Naive thymus-derived CD8-positive, alpha-beta T cell (primary cell): ENCODE measurements around the gene SSH3. TPM values are rescaled to one million over a fixed set of nuclear protein-coding genes. Genes with fewer than 3 reads are reported as not detected.
A peak's percentile ranks its signal among the peaks of the same experiment; 100 is the strongest.

Experiments
- ATAC-seq, 2 donors: fragments of 150-1000 bp; cut with Tn5 transposase in 1 of 2; sonication (Bioruptor Pico), chemical (Tn5 transposase) in 1 of 2; 1 replicate in 1 of 2; 2 replicates in 1 of 2; pipeline ENCODE4 v1.10.0; 2021; ENCODE audit warnings: mild to moderate bottlenecking in 2 of 2, moderate library complexity in 2 of 2
- POLR2A ChIA-PET: fragments of 350-600 bp; sonication (Branson Sonifier 250); formaldehyde crosslinking; loops from one replicate; lab custom pipeline; 2021; ENCODE audit warnings: antibody characterized with exemption; lab: Charles Lee
- DNase-seq, 10 donors: peaks; one replicate each; pipeline versions ENCODE4 v3.0.0 to v3.0.0-alpha.2; 2020 to 2022
- H3K27ac Mint-ChIP-seq, 10 donors: one replicate each; pipeline ENCODE4 v1.8.0; 2020 to 2022; ENCODE audit warnings: mild to moderate bottlenecking in 10 of 10, mixed read lengths in 10 of 10, moderate library complexity in 4 of 10, inconsistent platforms in 1 of 10
- H3K27me3 Mint-ChIP-seq, 5 donors: one replicate each; pipeline ENCODE4 v1.8.0; 2021 to 2022; ENCODE audit warnings: mixed read lengths in 5 of 5
- H3K36me3 Mint-ChIP-seq, 3 donors: one replicate each; pipeline ENCODE4 v1.8.0; 2020 to 2022; ENCODE audit warnings: mixed read lengths in 3 of 3, mild to moderate bottlenecking in 2 of 3, inconsistent platforms in 1 of 3
- H3K4me1 Mint-ChIP-seq, 4 donors: one replicate each; pipeline ENCODE4 v1.8.0; 2021 to 2022; ENCODE audit warnings: mixed read lengths in 4 of 4
- H3K4me3 Mint-ChIP-seq, 10 donors: one replicate each; pipeline ENCODE4 v1.8.0; 2020 to 2022; ENCODE audit warnings: mild to moderate bottlenecking in 10 of 10, mixed read lengths in 10 of 10, moderate library complexity in 6 of 10, inconsistent platforms in 1 of 10
- H3K9me3 Mint-ChIP-seq, 9 donors: one replicate each; pipeline ENCODE4 v1.8.0; 2020 to 2022; ENCODE audit warnings: mixed read lengths in 9 of 9, mild to moderate bottlenecking in 3 of 9, inconsistent platforms in 1 of 9, moderate library complexity in 1 of 9
- polyA plus RNA-seq, 3 donors: library from polyadenylated mRNA; unstranded; fragments of 300-500 nt; fragmentation: Illumina TruSeq; gene quantifications; one replicate each; pipeline ENCODE4 v1.2.3, GENCODE V29; 2021
- total RNA-seq, 8 experiments: library from RNA in 2 of 8; stranded (reverse) in 2 of 8; gene quantifications; one replicate each; pipeline ENCODE4 v1.2.3 and lab custom pipeline; 2021 to 2026

The SSH3 gene
- total and polyA plus RNA-seq, 5 experiments from 2014 or later = 1.7 to 25.3 (median 4.5) TPM

GRCh38 chr11:67276781-67277230 is 26.5 kb upstream of the SSH3 start:
- Mint-ChIP-seq H3K9me3 (no peaks in the 10 kb centered on the region), H3K4me3 (peak overlapping the region; percentile 74 to 98 (median 86)), H3K4me1 (peaks cover 26 to 86% (median 79%) of the 10 kb centered on the region in 4 donors), H3K27me3 (no peaks in the 10 kb centered on the region), H3K27ac (peak overlapping the region; percentile 90 to 100 (median 98)), H3K36me3 (peaks cover 0 to 50% (median 7%) of the 10 kb centered on the region in 3 donors)
- ATAC-seq = peak in 1 of 2 donors; percentile 30
- POLR2A ChIA-PET = interaction anchor here (1.0 to 49.2 kb wide), 11 partner anchors 2 to 207 kb away, joined by 3 to 2293 read pairs (median 13); partner anchors contain the start of genes AIP, ANKRD13D, GRK2 and POLD4
- peak in 3 of 10 donors; percentile 42 to 71 (median 45) for DNase-seq

DNA sequence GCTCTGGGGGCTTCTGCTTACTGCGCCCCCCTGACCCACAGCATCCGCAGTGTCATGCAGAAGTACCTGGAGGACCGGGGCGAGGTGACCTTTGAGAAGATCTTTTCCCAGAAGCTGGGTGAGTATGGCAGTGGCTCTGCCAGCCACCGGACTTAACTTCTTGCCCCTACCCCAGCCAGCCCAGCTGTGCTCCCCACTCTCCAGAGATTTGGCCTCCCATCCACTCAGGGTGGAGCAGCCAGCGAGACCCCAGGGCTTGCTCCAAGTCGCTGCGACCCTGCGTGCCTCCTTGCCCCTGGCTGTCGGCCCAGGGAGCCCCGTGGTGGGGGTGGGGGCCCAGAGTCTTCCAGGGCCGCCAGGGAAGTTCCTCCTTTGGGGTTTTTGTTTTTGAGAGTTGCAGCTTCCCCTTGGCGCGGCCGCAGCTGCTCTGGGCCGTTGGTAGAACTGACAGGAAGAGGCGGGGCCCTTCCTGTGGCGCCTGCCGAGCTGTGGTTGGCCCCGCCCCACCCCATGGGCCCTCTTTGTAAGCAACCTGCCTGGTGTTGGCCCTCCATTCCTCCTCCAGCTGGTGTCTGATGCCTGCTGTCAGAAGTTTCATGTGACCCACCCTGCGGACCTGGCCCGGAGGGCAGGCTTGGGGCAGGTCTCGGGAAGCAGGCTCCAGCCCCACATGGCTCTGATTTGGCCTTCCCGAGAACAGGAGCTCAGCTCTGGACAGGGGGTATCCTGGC is 25.9 kb upstream of the SSH3 start:
- ATAC-seq = peak; percentile 89 to 96
- no peaks in the 10 kb centered on the region for H3K9me3 Mint-ChIP-seq
- POLR2A ChIA-PET = interaction anchor here (0.8 to 49.2 kb wide), 16 partner anchors 1 to 207 kb away, joined by 3 to 2293 read pairs (median 8); partner anchors contain the start of genes AIP, ANKRD13D, GRK2 and POLD4
- H3K27ac Mint-ChIP-seq = peak overlapping the region; percentile 90 to 100 (median 98)
- H3K36me3 Mint-ChIP-seq = peaks cover 0 to 55% (median 10%) of the 10 kb centered on the region in 3 donors
- no peaks in the 10 kb centered on the region for H3K27me3 Mint-ChIP-seq
- peaks cover 28 to 83% (median 78%) of the 10 kb centered on the region in 4 donors for H3K4me1 Mint-ChIP-seq
- H3K4me3 Mint-ChIP-seq = peak overlapping the region; percentile 74 to 98 (median 86)
- peak; percentile 84 to 95 (median 90) for DNase-seq

DNA sequence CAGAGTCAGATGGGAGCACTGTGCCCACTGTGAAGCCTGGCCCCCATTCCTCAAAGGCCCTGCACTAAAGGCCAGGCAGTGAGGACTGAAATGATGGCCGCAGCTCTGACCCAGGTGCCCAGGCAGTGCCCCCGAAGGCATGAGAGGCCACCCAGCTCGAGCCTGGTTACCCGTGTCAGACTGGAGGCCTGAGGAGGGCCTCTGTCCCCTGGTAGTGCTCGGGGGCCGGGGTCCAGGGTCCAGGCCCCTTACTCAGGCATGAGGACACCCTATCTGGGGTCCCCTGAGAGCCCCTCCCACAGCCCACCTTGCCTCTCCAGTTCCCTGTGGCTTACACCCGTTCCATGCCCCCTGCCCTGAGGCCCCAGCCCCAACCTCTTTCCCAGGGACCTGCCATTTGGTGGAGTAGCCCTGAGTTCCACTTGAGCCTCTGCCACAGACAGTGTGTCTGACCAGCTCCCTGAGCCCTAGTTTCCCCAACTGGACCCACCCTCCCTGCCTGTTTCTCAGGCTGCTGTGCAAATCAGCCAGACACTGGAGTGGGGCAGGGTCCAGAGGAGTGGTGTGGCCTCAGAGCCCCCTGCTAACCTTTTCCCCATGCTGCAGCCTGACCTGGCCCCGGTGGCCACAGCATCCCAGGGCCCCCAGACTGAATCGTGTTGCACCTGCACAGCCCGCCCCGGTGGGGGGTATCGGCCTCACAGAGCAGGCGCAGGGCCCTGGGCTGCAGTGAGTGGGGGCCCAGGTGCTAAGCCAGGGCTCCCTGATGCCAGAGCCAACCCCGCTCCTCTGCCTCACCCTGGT is 25.0 kb upstream of the SSH3 start:
- Mint-ChIP-seq H3K9me3 (no peaks in the 10 kb centered on the region), H3K4me1 (peaks cover 30 to 80% (median 74%) of the 10 kb centered on the region in 4 donors), H3K27me3 (no peaks in the 10 kb centered on the region), H3K4me3 (peak overlapping the region; percentile 74 to 98 (median 86)), H3K36me3 (peaks cover 0 to 63% (median 14%) of the 10 kb centered on the region in 3 donors), H3K27ac (peak overlapping the region; percentile 91 to 100 (median 98))
- ATAC-seq = no peak
- DNase-seq = peak in 2 of 10 donors; percentile 5 to 59
- POLR2A ChIA-PET = interaction anchor here (0.9 to 49.2 kb wide), 15 partner anchors 0 to 206 kb away, joined by 3 to 2293 read pairs (median 10); partner anchors contain the start of genes AIP, ANKRD13D, GRK2 and POLD4

DNA sequence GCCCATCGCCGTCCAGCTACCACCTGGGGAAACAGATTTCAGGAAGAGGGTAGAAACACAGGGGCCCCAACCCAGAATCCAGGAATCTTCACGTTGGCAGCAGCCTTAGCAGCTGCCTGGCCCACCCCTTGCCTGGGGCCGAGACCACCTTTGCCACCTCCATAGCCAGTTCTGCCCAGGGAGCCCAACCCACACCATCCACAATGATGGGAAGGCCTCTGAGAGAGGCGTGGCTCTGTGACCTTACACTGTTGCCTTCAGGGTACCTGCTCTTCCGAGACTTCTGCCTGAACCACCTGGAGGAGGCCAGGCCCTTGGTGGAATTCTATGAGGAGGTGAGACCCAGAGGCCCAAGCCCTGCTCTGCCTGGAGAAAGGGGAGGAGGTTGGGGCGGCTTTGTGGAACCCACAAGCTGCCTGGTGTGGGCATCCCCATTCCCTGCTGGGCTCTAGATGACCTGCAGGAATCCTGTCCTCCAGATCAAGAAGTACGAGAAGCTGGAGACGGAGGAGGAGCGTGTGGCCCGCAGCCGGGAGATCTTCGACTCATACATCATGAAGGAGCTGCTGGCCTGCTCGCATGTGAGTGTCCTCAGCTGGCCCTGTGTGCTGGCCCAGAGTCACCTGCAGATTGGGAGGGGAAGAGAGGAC is 24.3 kb upstream of the SSH3 start:
- Mint-ChIP-seq H3K36me3 (peaks cover 0 to 66% (median 14%) of the 10 kb centered on the region in 3 donors), H3K4me3 (peak overlapping the region; percentile 12 to 98 (median 50)), H3K4me1 (peaks cover 30 to 81% (median 72%) of the 10 kb centered on the region in 4 donors), H3K9me3 (no peaks in the 10 kb centered on the region), H3K27me3 (no peaks in the 10 kb centered on the region), H3K27ac (peak overlapping the region; percentile 90 to 100 (median 96))
- POLR2A ChIA-PET = interaction anchor here (0.6 to 49.2 kb wide), 9 partner anchors 1 to 266 kb away, joined by 3 to 2293 read pairs (median 5); partner anchors contain the start of genes ANKRD13D, GRK2, POLD4 and SSH3
- no peak for ATAC-seq
- DNase-seq = peak in 1 of 10 donors; percentile 31

DNA sequence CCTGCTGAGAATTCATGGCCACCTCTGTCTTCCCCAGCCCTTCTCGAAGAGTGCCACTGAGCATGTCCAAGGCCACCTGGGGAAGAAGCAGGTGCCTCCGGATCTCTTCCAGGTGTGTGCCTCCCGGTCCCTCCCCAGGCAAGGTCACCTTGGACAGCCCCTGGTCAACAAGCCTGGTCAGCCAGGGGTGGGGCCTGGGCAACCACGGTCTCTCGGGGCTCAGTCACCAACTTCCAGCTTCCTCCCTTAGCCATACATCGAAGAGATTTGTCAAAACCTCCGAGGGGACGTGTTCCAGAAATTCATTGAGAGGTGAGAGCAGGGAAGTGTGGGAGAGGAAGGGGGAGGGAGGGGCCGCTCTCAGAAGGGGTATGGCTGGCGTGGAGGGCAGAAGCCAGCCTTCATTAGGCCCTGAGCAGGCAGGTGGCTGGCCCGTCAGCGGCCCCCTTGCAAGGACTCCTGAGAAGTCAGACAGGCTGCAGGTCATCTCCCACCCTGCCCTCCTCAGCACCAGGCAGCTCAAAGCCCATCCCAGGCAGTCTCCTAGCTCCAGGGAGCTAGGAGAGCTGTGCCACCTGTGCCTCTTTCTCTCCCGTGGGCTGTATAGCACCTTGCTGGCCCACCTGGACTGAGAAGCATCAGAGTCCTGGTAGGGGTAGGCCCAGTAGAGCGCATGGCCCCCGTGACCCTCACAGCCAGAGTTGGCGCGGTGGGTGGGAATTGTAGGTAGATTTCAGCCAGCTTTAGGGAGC is 23.6 kb upstream of the SSH3 start:
- peak overlapping the region; percentile 90 to 100 (median 96) for H3K27ac Mint-ChIP-seq
- no peaks in the 10 kb centered on the region for H3K27me3 Mint-ChIP-seq
- peaks cover 0 to 68% (median 14%) of the 10 kb centered on the region in 3 donors for H3K36me3 Mint-ChIP-seq
- H3K4me3 Mint-ChIP-seq = peak overlapping the region in 8 of 10 donors; percentile 7 to 98 (median 54)
- no peak for ATAC-seq
- peaks cover 28 to 78% (median 65%) of the 10 kb centered on the region in 4 donors for H3K4me1 Mint-ChIP-seq
- no peaks in the 10 kb centered on the region for H3K9me3 Mint-ChIP-seq
- peak in 2 of 10 donors; percentile 2 to 52 for DNase-seq
- POLR2A ChIA-PET = interaction anchor here (0.6 to 49.2 kb wide), 11 partner anchors 1 to 350 kb away, joined by 3 to 2293 read pairs (median 4); partner anchors contain the start of genes ANKRD13D, GRK2, POLD4 and SSH3

DNA sequence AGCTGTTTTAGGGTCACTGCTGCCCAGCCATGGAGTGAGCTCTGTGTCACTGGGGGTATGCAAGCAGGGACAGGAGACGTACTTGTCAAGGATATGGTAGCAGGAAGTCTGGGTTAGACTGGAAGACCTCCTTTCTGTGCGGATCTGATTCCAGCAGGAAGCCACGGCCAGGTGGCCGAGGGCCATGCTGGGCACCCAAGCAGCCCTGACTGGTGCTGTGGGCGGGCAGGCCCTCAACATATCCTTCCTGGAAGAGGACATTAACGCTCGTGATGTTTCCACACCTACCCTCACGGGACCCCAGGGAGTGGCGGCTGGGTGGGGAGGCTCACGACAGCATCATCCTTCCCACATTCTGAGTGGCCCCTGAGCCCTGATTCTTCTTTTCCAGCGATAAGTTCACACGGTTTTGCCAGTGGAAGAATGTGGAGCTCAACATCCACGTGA is 23.0 kb upstream of the SSH3 start:
- POLR2A ChIA-PET = interaction anchor here (0.6 to 49.2 kb wide), 5 partner anchors 2 to 350 kb away, joined by 3 to 2293 read pairs (median 5); partner anchors contain the start of genes ANKRD13D, GRK2, POLD4 and SSH3
- H3K27me3 Mint-ChIP-seq = no peaks in the 10 kb centered on the region

DNA sequence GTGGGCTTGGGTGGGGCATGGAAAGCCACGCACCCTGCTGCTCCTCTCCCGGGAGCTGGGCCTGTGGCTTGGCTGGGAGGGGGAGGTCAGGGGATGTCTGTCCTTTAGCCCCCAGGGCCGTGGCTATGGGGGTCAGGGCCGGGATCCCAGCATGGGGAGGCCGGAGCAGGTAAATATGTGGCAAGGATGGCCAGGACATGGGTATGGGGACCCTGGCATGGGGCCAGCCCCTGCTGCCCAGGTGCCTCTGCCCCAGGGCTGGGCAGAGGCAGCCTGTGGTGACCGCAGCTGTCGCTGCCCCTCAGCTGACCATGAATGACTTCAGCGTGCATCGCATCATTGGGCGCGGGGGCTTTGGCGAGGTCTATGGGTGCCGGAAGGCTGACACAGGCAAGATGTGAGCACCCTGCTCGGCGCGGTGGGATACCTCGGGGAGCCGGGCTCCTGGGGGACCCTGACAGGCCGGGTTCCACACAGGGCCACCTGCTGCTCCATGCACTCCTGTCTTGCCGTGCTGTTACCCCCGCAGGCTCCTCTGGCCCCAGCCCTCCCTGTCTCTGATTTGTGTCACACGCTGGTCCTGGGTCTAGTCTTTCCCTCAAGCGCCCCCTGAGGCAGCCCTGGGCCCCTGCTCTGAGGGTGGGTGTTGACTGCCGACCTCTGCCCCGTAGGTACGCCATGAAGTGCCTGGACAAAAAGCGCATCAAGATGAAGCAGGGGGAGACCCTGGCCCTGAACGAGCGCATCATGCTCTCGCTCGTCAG is 22.4 kb upstream of the SSH3 start:
- H3K27ac Mint-ChIP-seq = peak overlapping the region in 8 of 10 donors; percentile 19 to 100 (median 88)
- H3K27me3 Mint-ChIP-seq = no peaks in the 10 kb centered on the region
- no peaks in the 10 kb centered on the region for H3K9me3 Mint-ChIP-seq
- peak overlapping the region in 1 of 10 donors; percentile 8 for H3K4me3 Mint-ChIP-seq
- POLR2A ChIA-PET = interaction anchor here (0.6 to 49.2 kb wide), 5 partner anchors 3 to 349 kb away, joined by 3 to 2293 read pairs (median 5); partner anchors contain the start of genes ANKRD13D, GRK2, POLD4 and SSH3
- DNase-seq (peak in 1 of 10 donors; percentile 55), ATAC-seq (no peak)
- peaks cover 22 to 76% (median 63%) of the 10 kb centered on the region in 4 donors for H3K4me1 Mint-ChIP-seq
- H3K36me3 Mint-ChIP-seq = peaks cover 0 to 67% (median 14%) of the 10 kb centered on the region in 3 donors

More for the DNA sequence above, 23.0 kb upstream of the SSH3 start:
- peak overlapping the region in 6 of 10 donors; percentile 4 to 98 (median 56) for H3K4me3 Mint-ChIP-seq
- H3K27ac Mint-ChIP-seq = peak overlapping the region; percentile 85 to 100 (median 96)
- no peaks in the 10 kb centered on the region for H3K9me3 Mint-ChIP-seq
- H3K36me3 Mint-ChIP-seq = peaks cover 0 to 67% (median 14%) of the 10 kb centered on the region in 3 donors
- peaks cover 28 to 77% (median 65%) of the 10 kb centered on the region in 4 donors for H3K4me1 Mint-ChIP-seq
- DNase-seq (peak in 1 of 10 donors; percentile 21), ATAC-seq (no peak)

- DNase-seq (peak in 2 of 10 donors; percentile 2 to 55), ATAC-seq (no peak)
- Mint-ChIP-seq H3K9me3 (no peaks in the 10 kb centered on the region), H3K4me3 (peak overlapping the region in 2 of 10 donors; percentile 33 to 62), H3K36me3 (peaks cover 0 to 72% (median 14%) of the 10 kb centered on the region in 3 donors), H3K4me1 (peaks cover 17 to 75% (median 62%) of the 10 kb centered on the region in 4 donors), H3K27ac (peak overlapping the region in 9 of 10 donors; percentile 35 to 92 (median 76)), H3K27me3 (no peaks in the 10 kb centered on the region)
- POLR2A ChIA-PET = interaction anchor here (35.0 to 49.2 kb wide), 2 partner anchors 3 to 18 kb away, joined by 2293 read pairs; partner anchors contain the start of genes ANKRD13D, GRK2 and SSH3
Observed at GRCh38 chr11:67281552-67282150, 21.7 kb upstream of the SSH3 start.

DNA sequence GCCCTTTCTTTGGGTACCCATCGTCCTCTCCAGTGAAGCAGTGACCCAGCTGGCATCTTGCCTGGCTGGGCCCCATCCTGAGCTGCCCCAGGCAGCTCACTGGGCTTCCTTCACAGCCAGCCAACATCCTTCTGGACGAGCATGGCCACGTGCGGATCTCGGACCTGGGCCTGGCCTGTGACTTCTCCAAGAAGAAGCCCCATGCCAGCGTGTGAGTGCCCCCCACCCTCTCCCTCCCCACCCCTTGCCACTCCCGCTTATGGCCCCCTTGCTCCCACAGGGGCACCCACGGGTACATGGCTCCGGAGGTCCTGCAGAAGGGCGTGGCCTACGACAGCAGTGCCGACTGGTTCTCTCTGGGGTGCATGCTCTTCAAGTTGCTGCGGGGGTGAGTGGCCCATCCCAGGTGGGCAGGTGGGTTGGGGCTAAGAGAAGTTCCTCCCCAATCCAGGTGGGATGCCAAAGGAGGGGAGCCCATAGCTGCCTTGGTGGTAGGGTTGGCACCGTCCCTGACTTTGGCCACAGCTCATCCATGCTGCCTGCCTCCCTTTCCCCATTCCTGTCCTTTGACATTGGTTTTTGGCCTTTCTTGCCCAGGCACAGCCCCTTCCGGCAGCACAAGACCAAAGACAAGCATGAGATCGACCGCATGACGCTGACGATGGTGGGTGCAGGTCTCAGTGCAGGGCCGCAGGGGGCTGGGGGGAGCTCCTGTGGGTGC is 21.0 kb upstream of the SSH3 start:
- Mint-ChIP-seq H3K27me3 (no peaks in the 10 kb centered on the region), H3K4me1 (peaks cover 19 to 75% (median 62%) of the 10 kb centered on the region in 4 donors), H3K4me3 (peak overlapping the region in 3 of 10 donors; percentile 33 to 62 (median 55)), H3K9me3 (no peaks in the 10 kb centered on the region), H3K27ac (peak overlapping the region in 9 of 10 donors; percentile 53 to 92 (median 82)), H3K36me3 (peaks cover 0 to 74% (median 14%) of the 10 kb centered on the region in 3 donors)
- peak in 2 of 10 donors; percentile 4 to 59 for DNase-seq
- POLR2A ChIA-PET = interaction anchor here (1.0 to 49.2 kb wide), 4 partner anchors 4 to 155 kb away, joined by 3 to 2293 read pairs (median 1148); partner anchors contain the start of genes ANKRD13D, GRK2, PTPRCAP and SSH3
- no peak for ATAC-seq
